GM19239 (cell line): Measurements from ENCODE around the gene CLGN.

Experiments used
- DNase-seq: peaks from one replicate; pipeline ENCODE4 v3.0.0; 2011; ENCODE audit warnings: low spot score; ENCODE audit not compliant: insufficient read length
- FAIRE-seq: peaks from 2 replicates; lab custom pipeline; 2011; peaks lifted over from hg19 to GRCh38; lab: Jason Lieb, UNC

Gene CLGN

DNA sequence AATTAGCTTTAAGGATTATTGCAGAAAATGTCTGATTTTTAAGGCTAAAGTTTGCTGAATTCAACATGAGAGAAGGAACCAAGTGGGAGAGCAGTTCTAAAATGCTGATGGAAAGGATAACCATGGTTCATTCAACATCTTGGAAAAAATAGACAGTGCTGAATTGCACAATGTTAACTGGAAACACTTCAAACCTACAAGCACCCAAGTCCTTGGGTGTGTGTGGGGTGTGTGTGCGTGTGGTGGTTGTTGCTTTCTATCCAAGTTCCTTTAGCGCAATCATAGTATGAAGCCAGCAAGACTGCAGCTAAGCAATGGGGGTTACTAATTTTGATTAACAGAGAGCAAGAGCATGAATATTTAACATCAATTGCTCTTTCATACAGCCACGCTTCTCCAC lies 83.3 kb downstream of the CLGN start:
- FAIRE-seq: no peak
- DNase-seq: no peak

DNA sequence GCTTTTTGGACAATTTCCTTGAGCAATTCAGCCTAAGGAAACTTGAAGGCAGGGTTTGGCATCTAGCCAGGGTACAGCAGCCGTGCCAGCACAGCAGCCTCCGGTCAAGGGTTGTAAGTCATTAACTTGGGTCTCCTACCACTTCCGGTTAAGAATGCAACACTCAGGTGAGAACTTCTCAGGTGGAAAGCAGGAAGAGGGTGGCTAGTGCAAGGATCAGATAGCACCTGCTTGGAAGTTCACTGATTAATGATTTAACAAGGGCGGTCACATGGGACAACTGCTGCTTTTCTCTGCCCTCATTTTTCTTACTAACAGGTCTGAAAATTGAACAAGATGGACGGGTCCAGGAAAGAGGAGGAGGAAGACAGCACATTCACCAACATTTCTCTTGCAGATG lies 84.1 kb downstream of the CLGN start:
- DNase-seq (peak; percentile 18), FAIRE-seq (peak; percentile 95)

DNA sequence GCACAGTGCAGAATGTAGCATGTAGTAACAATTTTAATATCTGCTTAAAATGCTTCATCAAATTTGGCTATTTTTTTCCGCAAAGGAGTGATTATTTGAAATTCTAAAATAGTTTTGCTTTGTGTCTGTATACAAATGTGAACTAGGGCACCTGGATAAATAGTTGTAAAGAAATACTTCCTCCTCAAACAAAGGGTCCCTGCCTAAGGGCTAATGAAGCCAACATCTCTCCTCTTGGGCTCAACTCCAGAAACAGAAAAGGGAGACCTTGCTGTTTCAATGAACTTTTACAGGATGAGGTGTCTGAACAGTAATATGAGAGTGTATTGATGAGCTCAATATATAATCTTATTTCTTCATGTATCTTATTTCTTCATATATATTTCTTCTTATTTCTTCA lies 84.8 kb downstream of the CLGN start:
- FAIRE-seq: no peak

More for the DNA sequence above, 84.8 kb downstream of the CLGN start:
- no peak for DNase-seq
